ENCODE data around the gene CENPP.

- TF ChIP-seq POLR2A (IDR thresholded peaks at IDR 0.05), result no peak
- TF ChIP-seq CTCF (IDR thresholded peaks at IDR 0.05), result no peak
- TF ChIP-seq EP300 (IDR thresholded peaks at IDR 0.05; ENCODE audit: low read depth), result no peak
- no peak for TF ChIP-seq POLR2AphosphoS5 (IDR thresholded peaks at IDR 0.05)
These were observed 274.2 kb downstream of the CENPP start for GRCh38 chr9:92599938-92600461.

Measured in transverse colon (tissue), 4 donors.